Ectodermal cell (in vitro differentiated cells): Measurements from ENCODE around the gene CAPN13.

Source experiments
- H3K27ac ChIP-seq: 2 replicates; pipeline ENCODE4 v1.7.0; 2013; ENCODE audit warnings: mild to moderate bottlenecking, low read depth, low read length; ENCODE audit not compliant: insufficient read depth, poor library complexity, severe bottlenecking
- H3K27me3 ChIP-seq: 2 replicates; pipeline ENCODE4 v1.7.0; 2013; ENCODE audit warnings: mild to moderate bottlenecking, low read length; ENCODE audit not compliant: insufficient read depth, control insufficient read depth, poor library complexity, severe bottlenecking
- H3K36me3 ChIP-seq: one replicate; pipeline ENCODE4 v1.7.0; 2013; ENCODE audit warnings: low read length; ENCODE audit not compliant: control insufficient read depth, insufficient read depth
- H3K4me1 ChIP-seq: one replicate; pipeline ENCODE4 v1.7.0; 2013; ENCODE audit warnings: low read length; ENCODE audit not compliant: control insufficient read depth, insufficient read depth
- H3K4me3 ChIP-seq: 2 replicates; pipeline ENCODE4 v1.7.0; 2013; ENCODE audit warnings: low read depth, low read length, control low read depth; ENCODE audit not compliant: insufficient read depth
- H3K9me3 ChIP-seq: 2 replicates; pipeline ENCODE4 v1.7.0; 2013; ENCODE audit warnings: mild to moderate bottlenecking, low read length, moderate library complexity; ENCODE audit not compliant: control insufficient read depth
- WGBS, 2 experiments: methylation state at CpG; one replicate each; pipeline ENCODE4 v1.1.7; 2013; ENCODE audit warnings: missing lambda C conversion rate in 2 of 2; 5-methylcytosine and 5-hydroxymethylcytosine counted together

CAPN13 gene

GRCh38 chr2:30776831-30777635, 30.2 kb downstream of the CAPN13 start:
- no peak overlapping the region for H3K27ac ChIP-seq
- no peak overlapping the region for H3K4me3 ChIP-seq
- H3K4me1 ChIP-seq: no peaks in the 10 kb centered on the region
- H3K9me3 ChIP-seq: no peaks in the 10 kb centered on the region
- 91 to 95% methylated on average over 9 of the region's 9 CpGs for WGBS, 2 experiments
- H3K36me3 ChIP-seq: no peaks in the 10 kb centered on the region
- H3K27me3 ChIP-seq: no peaks in the 10 kb centered on the region

GRCh38 chr2:30775833-30776232, 31.4 kb downstream of the CAPN13 start:
- whole genome bisulfite sequencing, 2 experiments: 85 to 89% methylated on average over 7 of the region's 7 CpGs
- no peaks in the 10 kb centered on the region for H3K9me3 ChIP-seq

GRCh38 chr2:30772021-30772705, 35.1 kb downstream of the CAPN13 start:
- no peak overlapping the region for H3K4me3 ChIP-seq
- H3K36me3 ChIP-seq: no peaks in the 10 kb centered on the region
- no peaks in the 10 kb centered on the region for H3K4me1 ChIP-seq
- H3K9me3 ChIP-seq: no peaks in the 10 kb centered on the region
- no peaks in the 10 kb centered on the region for H3K27me3 ChIP-seq
- H3K27ac ChIP-seq: no peak overlapping the region
- WGBS, 2 experiments: 94 to 95% methylated on average over 3 of the region's 3 CpGs

More at GRCh38 chr2:30775833-30776232, 31.4 kb downstream of the CAPN13 start:
- Histone ChIP-seq H3K36me3 (no peaks in the 10 kb centered on the region), H3K4me3 (no peak overlapping the region), H3K4me1 (no peaks in the 10 kb centered on the region), H3K27me3 (no peaks in the 10 kb centered on the region), H3K27ac (no peak overlapping the region)

- Histone ChIP-seq H3K36me3 (no peaks in the 10 kb centered on the region), H3K9me3 (no peaks in the 10 kb centered on the region)
- 89 to 93% methylated on average over 11 of the region's 11 CpGs for WGBS, 2 experiments
Measured at GRCh38 chr2:30770816-30771576, 36.2 kb downstream of the CAPN13 start.

GRCh38 chr2:30769891-30770462, 37.3 kb downstream of the CAPN13 start:
- H3K36me3 ChIP-seq: no peaks in the 10 kb centered on the region
- no peaks in the 10 kb centered on the region for H3K4me1 ChIP-seq
- H3K9me3 ChIP-seq: no peaks in the 10 kb centered on the region
- WGBS, 2 experiments: 93 to 94% methylated on average over 10 of the region's 10 CpGs
- no peak overlapping the region for H3K27ac ChIP-seq
- no peaks in the 10 kb centered on the region for H3K27me3 ChIP-seq
- no peak overlapping the region for H3K4me3 ChIP-seq

More at GRCh38 chr2:30770816-30771576, 36.2 kb downstream of the CAPN13 start:
- Histone ChIP-seq H3K27me3 (no peaks in the 10 kb centered on the region), H3K4me1 (no peaks in the 10 kb centered on the region), H3K27ac (no peak overlapping the region), H3K4me3 (no peak overlapping the region)

GRCh38 chr2:30769481-30769780, 37.8 kb downstream of the CAPN13 start:
- 87 to 95% methylated on average over 2 of the region's 2 CpGs for WGBS, 2 experiments
- no peaks in the 10 kb centered on the region for H3K9me3 ChIP-seq
- H3K4me3 ChIP-seq: no peak overlapping the region
- H3K27me3 ChIP-seq: no peaks in the 10 kb centered on the region
- H3K4me1 ChIP-seq: no peaks in the 10 kb centered on the region
- H3K27ac ChIP-seq: no peak overlapping the region
- H3K36me3 ChIP-seq: no peaks in the 10 kb centered on the region

GRCh38 chr2:30768708-30769480, 38.4 kb downstream of the CAPN13 start:
- Histone ChIP-seq H3K4me3 (no peak overlapping the region), H3K4me1 (no peaks in the 10 kb centered on the region), H3K36me3 (no peaks in the 10 kb centered on the region), H3K9me3 (no peaks in the 10 kb centered on the region), H3K27ac (no peak overlapping the region), H3K27me3 (no peaks in the 10 kb centered on the region)
- 93% methylated on average over 9 of the region's 9 CpGs for WGBS, 2 experiments

GRCh38 chr2:30768036-30768686, 39.1 kb downstream of the CAPN13 start:
- Histone ChIP-seq H3K9me3 (no peaks in the 10 kb centered on the region), H3K27me3 (no peaks in the 10 kb centered on the region), H3K36me3 (no peaks in the 10 kb centered on the region), H3K4me1 (no peaks in the 10 kb centered on the region), H3K4me3 (no peak overlapping the region), H3K27ac (no peak overlapping the region)
- 93 to 94% methylated on average over 8 of the region's 8 CpGs for WGBS, 2 experiments

- H3K27me3 ChIP-seq: no peaks in the 10 kb centered on the region
- no peaks in the 10 kb centered on the region for H3K4me1 ChIP-seq
- H3K9me3 ChIP-seq: no peaks in the 10 kb centered on the region
- H3K36me3 ChIP-seq: no peaks in the 10 kb centered on the region
- WGBS, 2 experiments: 86 to 95% methylated on average over 3 of the region's 3 CpGs
- no peak overlapping the region for H3K4me3 ChIP-seq
- H3K27ac ChIP-seq: no peak overlapping the region
Measured at GRCh38 chr2:30766666-30767065, 40.6 kb downstream of the CAPN13 start.
